H9 (cell line): ENCODE results near the gene SPC24. TPM values are rescaled to one million over a fixed set of nuclear protein-coding genes. Genes with fewer than 3 reads are reported as not detected.
A peak's percentile ranks its signal among the peaks of the same experiment; 100 is the strongest.

ENCODE experiments used
- DNase-seq: peaks from one replicate; pipeline ENCODE4 v3.0.0-alpha.2; 2017
- H2AFZ ChIP-seq: one replicate; pipeline ENCODE4 v1.6.1; 2013; ENCODE audit warnings: mild to moderate bottlenecking, low read length, control low read depth, moderate library complexity
- H2AK5ac ChIP-seq: 2 replicates; pipeline ENCODE4 v1.6.1; 2013; ENCODE audit warnings: low read length, control low read depth, mixed read lengths; ENCODE audit not compliant: insufficient read length
- H2BK120ac ChIP-seq: one replicate; pipeline ENCODE4 v1.6.1; 2013; ENCODE audit warnings: low read depth, mild to moderate bottlenecking, low read length, control low read depth, inconsistent platforms; ENCODE audit not compliant: poor library complexity, severe bottlenecking
- H2BK12ac ChIP-seq: 2 replicates; pipeline ENCODE4 v1.6.1; 2013; ENCODE audit warnings: low read length, control low read depth, mixed read lengths, low read depth; ENCODE audit not compliant: insufficient read length
- H2BK15ac ChIP-seq: 2 replicates; pipeline ENCODE4 v1.6.1; 2013; ENCODE audit warnings: low read depth, low read length, control low read depth
- H2BK20ac ChIP-seq: one replicate; pipeline ENCODE4 v1.6.1; 2013; ENCODE audit warnings: low read depth, mild to moderate bottlenecking, low read length, control low read depth, inconsistent platforms; ENCODE audit not compliant: poor library complexity, severe bottlenecking
- H2BK5ac ChIP-seq: 2 replicates; pipeline ENCODE4 v1.6.1; 2013; ENCODE audit warnings: low read length, control low read depth, mixed read lengths; ENCODE audit not compliant: insufficient read length
- H3K14ac ChIP-seq: 2 replicates; pipeline ENCODE4 v1.6.1; 2013; ENCODE audit warnings: low read length, control low read depth; ENCODE audit not compliant: insufficient read depth
- H3K18ac ChIP-seq: 2 replicates; pipeline ENCODE4 v1.6.1; 2013; ENCODE audit warnings: low read depth, mild to moderate bottlenecking, mixed read lengths, low read length, control low read depth; ENCODE audit not compliant: insufficient read length
- H3K23ac ChIP-seq: 2 replicates; pipeline ENCODE4 v1.6.1; 2013; ENCODE audit warnings: low read length, control low read depth, mixed read lengths, low read depth; ENCODE audit not compliant: insufficient read length
- H3K23me2 ChIP-seq: 2 replicates; pipeline ENCODE4 v1.6.1; 2013; ENCODE audit warnings: low read depth, mild to moderate bottlenecking, mixed read lengths, low read length, control low read depth; ENCODE audit not compliant: insufficient read length, poor library complexity, severe bottlenecking
- H3K27ac ChIP-seq: 2 replicates; pipeline ENCODE4 v1.5.1; 2013; ENCODE audit warnings: low read length, control low read depth, mixed read lengths, low read depth; ENCODE audit not compliant: insufficient read length
- H3K27me3 ChIP-seq: 2 replicates; pipeline ENCODE4 v1.6.1; 2013; ENCODE audit warnings: low read length, control low read depth, inconsistent platforms; ENCODE audit not compliant: insufficient read depth
- H3K4ac ChIP-seq: 2 replicates; pipeline ENCODE4 v1.6.1; 2013; ENCODE audit warnings: low read depth, mild to moderate bottlenecking, control low read depth, inconsistent platforms, low read length, moderate library complexity
- H3K4me1 ChIP-seq: 2 replicates; pipeline ENCODE4 v1.6.1; 2013; ENCODE audit warnings: low read length, control low read depth, inconsistent platforms; ENCODE audit not compliant: insufficient read depth
- H3K4me2 ChIP-seq: 2 replicates; pipeline ENCODE4 v1.6.1; 2013; ENCODE audit warnings: low read length, control low read depth, mixed read lengths; ENCODE audit not compliant: insufficient read length, insufficient read depth
- H3K56ac ChIP-seq: 2 replicates; pipeline ENCODE4 v1.6.1; 2013; ENCODE audit warnings: low read depth, mild to moderate bottlenecking, mixed read lengths, low read length, control low read depth; ENCODE audit not compliant: insufficient read length
- H3K79me1 ChIP-seq: 2 replicates; pipeline ENCODE4 v1.6.1; 2013; ENCODE audit warnings: low read depth, mild to moderate bottlenecking, moderate library complexity, low read length, control low read depth, inconsistent platforms; ENCODE audit not compliant: insufficient read depth, poor library complexity, severe bottlenecking
- H3K79me2 ChIP-seq: 2 replicates; pipeline ENCODE4 v1.6.1; 2013; ENCODE audit warnings: low read length, control low read depth, inconsistent platforms; ENCODE audit not compliant: insufficient read depth
- H3K9ac ChIP-seq: 2 replicates; pipeline ENCODE4 v1.6.1; 2013; ENCODE audit warnings: low read length, control low read depth, mixed read lengths; ENCODE audit not compliant: insufficient read length; ENCODE audit errors: extremely low read depth
- H3K9me3 ChIP-seq: one replicate; pipeline ENCODE4 v1.6.1; 2013; ENCODE audit warnings: low read depth, low read length, inconsistent platforms; ENCODE audit not compliant: control insufficient read depth
- H3T11ph ChIP-seq: one replicate; pipeline ENCODE4 v1.6.1; 2013; ENCODE audit warnings: mild to moderate bottlenecking, low read length, control low read depth, inconsistent platforms
- H4K20me1 ChIP-seq: one replicate; pipeline ENCODE4 v1.6.1; 2013; ENCODE audit not compliant: control insufficient read depth, insufficient read length, insufficient read depth
- H4K5ac ChIP-seq: 2 replicates; pipeline ENCODE4 v1.6.1; 2013; ENCODE audit warnings: low read depth, mild to moderate bottlenecking, mixed read lengths, low read length, control low read depth; ENCODE audit not compliant: insufficient read length
- H4K8ac ChIP-seq: replicated peaks from 2 replicates; pipeline ENCODE4 v1.6.1; 2013; ENCODE audit warnings: low read length, control low read depth, mixed read lengths, low read depth; ENCODE audit not compliant: insufficient read length
- H4K91ac ChIP-seq: 2 replicates; pipeline ENCODE4 v1.6.1; 2013; ENCODE audit warnings: low read depth, mild to moderate bottlenecking, moderate library complexity, mixed read lengths, low read length, control low read depth; ENCODE audit not compliant: insufficient read length
- H3K27ac Mint-ChIP-seq, 3 experiments: 2 replicates in 2 of 3; 3 replicates in 1 of 3; pipeline ENCODE4 v1.8.0; 2020 to 2021; ENCODE audit warnings: mixed read lengths in 3 of 3, mild to moderate bottlenecking in 1 of 3, moderate library complexity in 1 of 3
- H3K27me3 Mint-ChIP-seq: 2 replicates; pipeline ENCODE4 v1.8.0; 2021; ENCODE audit warnings: low read depth, mild to moderate bottlenecking, moderate library complexity, mixed read lengths
- H3K36me3 Mint-ChIP-seq, 3 experiments: 2 replicates in 2 of 3; 3 replicates in 1 of 3; pipeline ENCODE4 v1.8.0; 2020 to 2021; ENCODE audit warnings: low read depth in 3 of 3, mixed read lengths in 3 of 3; ENCODE audit not compliant: insufficient read depth in 1 of 3
- H3K4me1 Mint-ChIP-seq, 2 experiments: 2 replicates each; pipeline ENCODE4 v1.8.0; 2020; ENCODE audit warnings: mixed read lengths in 2 of 2
- H3K4me3 Mint-ChIP-seq, 2 experiments: 2 replicates in 1 of 2; 3 replicates in 1 of 2; pipeline ENCODE4 v1.8.0; 2020 to 2021; ENCODE audit warnings: mild to moderate bottlenecking in 2 of 2, mixed read lengths in 2 of 2, moderate library complexity in 1 of 2
- H3K9me3 Mint-ChIP-seq, 2 experiments: 2 replicates in 1 of 2; 3 replicates in 1 of 2; pipeline ENCODE4 v1.8.0; 2020; ENCODE audit warnings: mild to moderate bottlenecking in 2 of 2, mixed read lengths in 2 of 2, moderate library complexity in 1 of 2
- WGBS: extraction: QIAGEN DNeasy Blood & Tissue Kit; methylation state at CpG from one replicate; pipeline ENCODE4 v1.1.7; 2013; ENCODE audit warnings: missing lambda C conversion rate, low lambda C conversion rate, mixed read lengths; ENCODE audit not compliant: insufficient read length; ENCODE audit errors: extremely low coverage; 5-methylcytosine and 5-hydroxymethylcytosine counted together
- total RNA-seq: library from RNA; stranded (reverse); gene quantifications from 2 replicates; pipeline ENCODE4 v1.2.1, GENCODE V29; 2021
- TF ChIP-seq, protein P1 (sequence below): fragments of 200-600 bp; sonication (generic); conservative IDR thresholded peaks from 3 replicates; pipeline ENCODE4 v1.8.0; 2021; ENCODE audit warnings: antibody characterized with exemption, mild to moderate bottlenecking

The SPC24 gene
- total RNA-seq, 1 experiment from 2014 or later, result 51.5 TPM

DNA sequence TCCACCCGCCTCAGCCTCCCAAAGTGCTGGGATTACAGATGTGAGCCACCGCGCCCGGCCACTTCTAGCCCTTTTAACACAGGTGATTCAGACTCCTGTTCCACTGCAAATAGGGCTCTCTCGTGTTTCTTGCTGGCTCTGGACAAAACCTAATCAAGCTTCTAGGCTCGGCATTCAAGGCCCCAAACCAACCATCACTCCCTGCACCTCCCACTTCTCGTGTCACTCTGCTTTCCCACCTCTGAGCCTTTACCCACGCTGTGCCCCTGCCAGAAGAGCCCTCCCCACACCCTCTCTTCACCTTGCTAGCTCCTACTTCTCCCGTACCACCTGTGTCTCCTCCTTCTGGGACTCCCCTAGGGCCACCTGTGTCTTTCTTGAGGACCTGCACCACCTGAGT lies 22.0 kb upstream of the SPC24 start:
- no peak overlapping the region for H4K91ac ChIP-seq
- no CpG with 5 or more reads among the region's 9 CpGs for WGBS
- H3K4me3 Mint-ChIP-seq, result no peak overlapping the region

More for the DNA sequence above, 22.0 kb upstream of the SPC24 start:
- Histone ChIP-seq H3K79me2 (no peaks in the 10 kb centered on the region), H2BK5ac (no peak overlapping the region), H3K4ac (no peak overlapping the region), H3K14ac (no peak overlapping the region), H2BK15ac (no peak overlapping the region), H2BK20ac (no peak overlapping the region), H3K4me2 (no peak overlapping the region), H3K56ac (no peak overlapping the region), H3K23ac (no peak overlapping the region), H3K9ac (no peak overlapping the region), H3K9me3 (no peaks in the 10 kb centered on the region), H2BK120ac (no peak overlapping the region), H3K18ac (no peak overlapping the region), H3K27ac (no peak overlapping the region), H3K79me1 (no peaks in the 10 kb centered on the region), H4K8ac (no peak overlapping the region), H4K5ac (no peak overlapping the region), H4K20me1 (no peaks in the 10 kb centered on the region), H3K4me1 (no peaks in the 10 kb centered on the region; the same call in 1 of the 2 replicates), H2BK12ac (no peak overlapping the region), H3K23me2 (no peaks in the 10 kb centered on the region), H3K27me3 (no peaks in the 10 kb centered on the region), H2AK5ac (no peak overlapping the region), H2AFZ (no peak overlapping the region), H3T11ph (no peak overlapping the region)
- Mint-ChIP-seq H3K27ac (peak overlapping the region in 2 of 3 experiments; percentile 34 to 85; a peak in 1 of 7 replicates), H3K9me3 (no peaks in the 10 kb centered on the region), H3K4me1 (no peaks in the 10 kb centered on the region), H3K36me3 (peaks cover 15 to 50% (median 39%) of the 10 kb centered on the region in 3 experiments; a peak in 6 of 7 replicates), H3K27me3 (no peaks in the 10 kb centered on the region)
- no peak for DNase-seq
- TF ChIP-seq, protein P1, sequence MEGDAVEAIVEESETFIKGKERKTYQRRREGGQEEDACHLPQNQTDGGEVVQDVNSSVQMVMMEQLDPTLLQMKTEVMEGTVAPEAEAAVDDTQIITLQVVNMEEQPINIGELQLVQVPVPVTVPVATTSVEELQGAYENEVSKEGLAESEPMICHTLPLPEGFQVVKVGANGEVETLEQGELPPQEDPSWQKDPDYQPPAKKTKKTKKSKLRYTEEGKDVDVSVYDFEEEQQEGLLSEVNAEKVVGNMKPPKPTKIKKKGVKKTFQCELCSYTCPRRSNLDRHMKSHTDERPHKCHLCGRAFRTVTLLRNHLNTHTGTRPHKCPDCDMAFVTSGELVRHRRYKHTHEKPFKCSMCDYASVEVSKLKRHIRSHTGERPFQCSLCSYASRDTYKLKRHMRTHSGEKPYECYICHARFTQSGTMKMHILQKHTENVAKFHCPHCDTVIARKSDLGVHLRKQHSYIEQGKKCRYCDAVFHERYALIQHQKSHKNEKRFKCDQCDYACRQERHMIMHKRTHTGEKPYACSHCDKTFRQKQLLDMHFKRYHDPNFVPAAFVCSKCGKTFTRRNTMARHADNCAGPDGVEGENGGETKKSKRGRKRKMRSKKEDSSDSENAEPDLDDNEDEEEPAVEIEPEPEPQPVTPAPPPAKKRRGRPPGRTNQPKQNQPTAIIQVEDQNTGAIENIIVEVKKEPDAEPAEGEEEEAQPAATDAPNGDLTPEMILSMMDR, result no peak
